CD4-positive, CD25-positive, alpha-beta regulatory T cell (primary cell): Measurements from ENCODE around the gene NFIB. TPM values are rescaled to one million over a fixed set of nuclear protein-coding genes. Genes with fewer than 3 reads are reported as not detected.
A peak's percentile ranks its signal among the peaks of the same experiment; 100 is the strongest.

Experiments
- ATAC-seq, 2 donors: fragments of 150-1000 bp; cut with Tn5 transposase; one replicate each; pipeline ENCODE4 v1.10.0; 2021; ENCODE audit warnings: low read depth in 2 of 2, moderate number of reproducible peaks in 2 of 2, moderate library complexity in 1 of 2
- DNase-seq, 3 donors: peaks; one replicate each; pipeline versions ENCODE4 v3.0.0 to v3.0.0-alpha.2; 2012 to 2022; ENCODE audit warnings: mixed read lengths in 1 of 3
- H3K27ac ChIP-seq: one replicate; pipeline ENCODE4 v1.7.0; 2013; ENCODE audit warnings: mild to moderate bottlenecking, low read length; ENCODE audit not compliant: insufficient read depth, poor library complexity, severe bottlenecking
- H3K27me3 ChIP-seq: one replicate; pipeline ENCODE4 v1.7.0; 2013; ENCODE audit warnings: low read length; ENCODE audit not compliant: control insufficient read depth, insufficient read depth
- H3K36me3 ChIP-seq: one replicate; pipeline ENCODE4 v1.7.0; 2013; ENCODE audit warnings: mild to moderate bottlenecking, low read length, moderate library complexity; ENCODE audit not compliant: control insufficient read depth, insufficient read depth
- H3K4me1 ChIP-seq: 2 replicates; pipeline ENCODE4 v1.7.0; 2013; ENCODE audit warnings: mild to moderate bottlenecking, low read length; ENCODE audit not compliant: insufficient read depth, control insufficient read depth, poor library complexity, severe bottlenecking
- H3K4me3 ChIP-seq: one replicate; pipeline ENCODE4 v1.7.0; 2013; ENCODE audit warnings: low read depth, mild to moderate bottlenecking, low read length, moderate library complexity
- H3K9me3 ChIP-seq, 2 experiments: 1 replicate in 1 of 2; 2 replicates in 1 of 2; pipeline ENCODE4 v1.7.0; 2013; ENCODE audit warnings: low read length in 2 of 2, mild to moderate bottlenecking in 1 of 2, moderate library complexity in 1 of 2; ENCODE audit not compliant: control insufficient read depth in 2 of 2
- H3K27ac Mint-ChIP-seq, 3 donors: one replicate each; pipeline ENCODE4 v1.8.0; 2020 to 2022; ENCODE audit warnings: mild to moderate bottlenecking in 3 of 3, mixed read lengths in 3 of 3, moderate library complexity in 2 of 3
- H3K27me3 Mint-ChIP-seq: one replicate; pipeline ENCODE4 v1.8.0; 2022; ENCODE audit warnings: mild to moderate bottlenecking, mixed read lengths
- H3K36me3 Mint-ChIP-seq: one replicate; pipeline ENCODE4 v1.8.0; 2020; ENCODE audit warnings: mixed read lengths
- H3K4me1 Mint-ChIP-seq, 4 donors: one replicate each; pipeline ENCODE4 v1.8.0; 2020 to 2022; ENCODE audit warnings: mixed read lengths in 4 of 4, mild to moderate bottlenecking in 1 of 4
- H3K4me3 Mint-ChIP-seq, 4 donors: one replicate each; pipeline ENCODE4 v1.8.0; 2020 to 2022; ENCODE audit warnings: mild to moderate bottlenecking in 4 of 4, mixed read lengths in 4 of 4, moderate library complexity in 3 of 4
- H3K9me3 Mint-ChIP-seq, 7 donors: one replicate each; pipeline ENCODE4 v1.8.0; 2020 to 2022; ENCODE audit warnings: mixed read lengths in 7 of 7, mild to moderate bottlenecking in 3 of 7, moderate library complexity in 2 of 7
- polyA plus RNA-seq, 4 donors: library from polyadenylated mRNA; unstranded; fragments of 300-500 nt; fragmentation: Illumina TruSeq; gene quantifications; one replicate each; pipeline ENCODE4 v1.2.3, GENCODE V29; 2021
- total RNA-seq: library from RNA; stranded (reverse); gene quantifications from one replicate; pipeline ENCODE4 v1.2.3, GENCODE V29; 2022

Gene NFIB
- total and polyA plus RNA-seq, 5 donors from 2014 or later = 0.20 TPM; not detected in 4

DNA sequence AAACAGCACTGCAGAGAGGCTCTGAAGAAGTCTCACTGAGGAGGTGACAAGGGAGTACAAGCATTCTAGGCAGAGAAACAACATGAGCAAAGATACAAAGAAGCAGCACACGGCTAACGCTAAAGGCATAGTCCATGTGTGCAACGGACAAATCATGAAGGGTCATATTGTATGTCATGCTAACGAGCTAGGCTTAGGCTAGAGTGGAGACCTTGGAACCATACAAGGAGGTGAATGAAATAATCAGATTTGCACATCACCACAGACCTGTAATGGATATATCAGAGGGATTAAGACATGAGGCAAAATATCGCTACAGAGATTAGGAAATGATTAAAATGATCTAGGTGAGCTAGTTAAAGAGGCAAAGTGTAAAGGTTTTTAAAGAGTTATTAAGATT, 145.6 kb downstream of the NFIB start:
- Mint-ChIP-seq H3K9me3 (peaks cover 0 to 5% (median 2%) of the 10 kb centered on the region in 7 donors), H3K27ac (no peak overlapping the region), H3K4me3 (no peak overlapping the region), H3K4me1 (no peaks in the 10 kb centered on the region), H3K27me3 (no peaks in the 10 kb centered on the region), H3K36me3 (no peaks in the 10 kb centered on the region)
- no peak for ATAC-seq
- no peaks in the 10 kb centered on the region for H3K9me3 ChIP-seq
- H3K36me3 ChIP-seq = no peaks in the 10 kb centered on the region
- DNase-seq = no peak
- no peaks in the 10 kb centered on the region for H3K4me1 ChIP-seq
- no peak overlapping the region for H3K4me3 ChIP-seq
- H3K27me3 ChIP-seq = no peaks in the 10 kb centered on the region
- H3K27ac ChIP-seq = no peak overlapping the region

GRCh38 chr9:14165376-14166035, 148.4 kb downstream of the NFIB start:
- H3K27ac ChIP-seq = no peak overlapping the region
- Mint-ChIP-seq H3K4me3 (no peak overlapping the region), H3K36me3 (no peaks in the 10 kb centered on the region), H3K27ac (peak overlapping the region in 1 of 3 donors; percentile 83), H3K4me1 (no peaks in the 10 kb centered on the region), H3K9me3 (peaks cover 0 to 2% (median 0%) of the 10 kb centered on the region in 7 donors), H3K27me3 (no peaks in the 10 kb centered on the region)
- H3K36me3 ChIP-seq = no peaks in the 10 kb centered on the region
- no peak for ATAC-seq
- H3K4me3 ChIP-seq = no peak overlapping the region
- no peaks in the 10 kb centered on the region for H3K9me3 ChIP-seq
- DNase-seq = no peak
- H3K27me3 ChIP-seq = no peaks in the 10 kb centered on the region
- H3K4me1 ChIP-seq = no peaks in the 10 kb centered on the region

- Histone ChIP-seq H3K4me3 (no peak overlapping the region), H3K27ac (no peak overlapping the region), H3K4me1 (no peaks in the 10 kb centered on the region), H3K27me3 (no peaks in the 10 kb centered on the region), H3K9me3 (no peaks in the 10 kb centered on the region), H3K36me3 (no peaks in the 10 kb centered on the region)
- DNase-seq = no peak
- peaks cover 0 to 2% (median 0%) of the 10 kb centered on the region in 7 donors for H3K9me3 Mint-ChIP-seq
- no peak for ATAC-seq
- no peaks in the 10 kb centered on the region for H3K4me1 Mint-ChIP-seq
- H3K27me3 Mint-ChIP-seq = no peaks in the 10 kb centered on the region
- H3K36me3 Mint-ChIP-seq = no peaks in the 10 kb centered on the region
- H3K4me3 Mint-ChIP-seq = no peak overlapping the region
- no peak overlapping the region for H3K27ac Mint-ChIP-seq
These were observed 149.0 kb downstream of the NFIB start for GRCh38 chr9:14164908-14165307.

DNA sequence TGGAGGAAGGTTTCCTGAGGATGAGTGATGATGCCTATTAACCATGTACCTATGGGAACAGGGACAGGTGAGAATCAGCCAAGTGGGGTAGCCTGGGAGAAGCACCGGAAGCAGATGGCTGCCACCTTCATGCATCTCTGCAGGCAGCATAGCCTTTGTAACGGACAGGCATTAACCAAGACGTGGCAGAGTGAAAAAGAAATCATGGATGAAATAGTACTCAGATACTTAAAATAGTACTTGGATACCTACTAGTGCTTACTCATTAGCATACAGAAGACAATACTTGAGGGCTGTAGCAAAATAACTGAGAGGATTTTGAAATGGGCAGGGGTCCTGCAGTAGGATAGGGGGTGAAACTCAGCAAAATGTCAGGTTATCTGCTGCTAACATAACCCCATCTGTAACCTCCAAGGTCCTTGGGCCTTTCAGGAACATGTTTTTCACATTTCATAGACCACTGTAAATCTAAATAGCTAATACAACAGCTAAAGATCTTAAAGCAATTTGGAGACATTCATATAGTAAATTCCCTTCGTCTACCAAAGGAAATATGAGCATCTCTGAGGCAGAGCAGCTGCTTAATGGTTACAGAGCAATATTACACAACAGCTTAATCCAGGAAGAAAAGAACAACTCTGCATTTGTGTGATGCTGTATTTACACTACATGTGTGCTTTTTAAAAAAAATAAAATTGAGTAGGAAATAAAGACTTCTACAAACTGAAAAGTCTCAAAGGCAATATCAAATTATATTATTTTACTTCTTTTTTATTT, 154.3 kb downstream of the NFIB start:
- Histone ChIP-seq H3K36me3 (no peaks in the 10 kb centered on the region), H3K27me3 (no peaks in the 10 kb centered on the region), H3K4me3 (no peak overlapping the region), H3K9me3 (no peaks in the 10 kb centered on the region), H3K4me1 (no peaks in the 10 kb centered on the region), H3K27ac (no peak overlapping the region)
- ATAC-seq = no peak
- H3K9me3 Mint-ChIP-seq = peaks cover 0 to 4% (median 0%) of the 10 kb centered on the region in 7 donors
- H3K27me3 Mint-ChIP-seq = no peaks in the 10 kb centered on the region
- DNase-seq = no peak
- H3K36me3 Mint-ChIP-seq = no peaks in the 10 kb centered on the region
- H3K4me1 Mint-ChIP-seq = peaks cover 0 to 4% (median 1%) of the 10 kb centered on the region in 4 donors
- no peak overlapping the region for H3K4me3 Mint-ChIP-seq
- H3K27ac Mint-ChIP-seq = no peak overlapping the region

DNA sequence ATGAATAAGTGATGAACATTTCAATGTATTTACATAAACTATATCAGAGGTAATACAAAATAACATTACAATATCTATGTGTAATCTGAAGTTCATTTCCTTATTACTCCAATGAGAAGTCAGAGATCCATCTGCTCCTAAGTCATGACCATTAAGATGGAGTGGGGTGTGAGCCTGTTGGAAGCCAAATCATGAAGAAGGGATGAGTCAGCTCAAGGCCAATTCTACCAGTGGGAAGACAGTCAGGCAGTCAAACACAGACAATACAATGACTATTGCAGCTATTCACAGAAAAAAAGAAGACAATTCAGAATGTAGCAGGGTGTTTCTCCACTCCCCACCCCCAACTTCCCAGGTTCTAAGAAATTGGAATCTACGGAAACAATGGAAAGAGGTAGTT, 155.0 kb downstream of the NFIB start:
- Histone ChIP-seq H3K4me3 (no peak overlapping the region), H3K36me3 (no peaks in the 10 kb centered on the region), H3K9me3 (no peaks in the 10 kb centered on the region), H3K27ac (no peak overlapping the region), H3K27me3 (no peaks in the 10 kb centered on the region), H3K4me1 (no peaks in the 10 kb centered on the region)
- peaks cover 0 to 4% (median 1%) of the 10 kb centered on the region in 4 donors for H3K4me1 Mint-ChIP-seq
- no peak overlapping the region for H3K27ac Mint-ChIP-seq
- H3K9me3 Mint-ChIP-seq = peaks cover 0 to 4% (median 0%) of the 10 kb centered on the region in 7 donors
- H3K36me3 Mint-ChIP-seq = no peaks in the 10 kb centered on the region
- no peaks in the 10 kb centered on the region for H3K27me3 Mint-ChIP-seq
- H3K4me3 Mint-ChIP-seq = no peak overlapping the region
- DNase-seq (no peak), ATAC-seq (no peak)

GRCh38 chr9:14158136-14158813, 155.7 kb downstream of the NFIB start:
- no peak overlapping the region for H3K27ac Mint-ChIP-seq
- no peaks in the 10 kb centered on the region for H3K36me3 Mint-ChIP-seq
- no peak overlapping the region for H3K4me3 ChIP-seq
- H3K27me3 ChIP-seq = no peaks in the 10 kb centered on the region
- H3K9me3 ChIP-seq = no peaks in the 10 kb centered on the region
- H3K4me1 Mint-ChIP-seq = peaks cover 0 to 4% (median 1%) of the 10 kb centered on the region in 4 donors
- ATAC-seq = no peak
- no peaks in the 10 kb centered on the region for H3K27me3 Mint-ChIP-seq
- no peak for DNase-seq
- no peak overlapping the region for H3K27ac ChIP-seq
- H3K4me3 Mint-ChIP-seq = no peak overlapping the region
- peaks cover 0 to 4% (median 0%) of the 10 kb centered on the region in 7 donors for H3K9me3 Mint-ChIP-seq
- no peaks in the 10 kb centered on the region for H3K4me1 ChIP-seq
- H3K36me3 ChIP-seq = no peaks in the 10 kb centered on the region

DNA sequence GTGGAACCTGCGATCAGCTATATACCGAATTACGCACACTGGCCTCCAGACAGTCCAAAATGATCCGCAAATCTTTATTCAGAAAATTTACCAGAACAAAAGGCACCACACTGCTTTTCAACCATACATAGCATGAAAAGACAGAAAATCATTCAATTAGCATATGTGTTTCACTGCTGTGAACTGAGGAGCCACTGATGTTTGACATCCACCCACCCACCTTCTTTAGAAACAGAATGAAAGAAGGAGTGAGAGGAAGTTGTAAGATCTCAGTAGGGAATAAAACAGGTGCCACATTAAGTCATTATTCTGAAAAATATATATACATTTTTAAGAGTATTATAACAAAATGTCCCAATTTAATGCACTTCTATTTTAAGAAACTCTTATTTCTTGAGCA, 156.8 kb downstream of the NFIB start:
- Mint-ChIP-seq H3K4me1 (peaks cover 0 to 4% (median 1%) of the 10 kb centered on the region in 4 donors), H3K4me3 (no peak overlapping the region)

More for the DNA sequence above, 156.8 kb downstream of the NFIB start:
- Histone ChIP-seq H3K36me3 (no peaks in the 10 kb centered on the region), H3K4me3 (no peak overlapping the region), H3K27ac (no peak overlapping the region), H3K27me3 (no peaks in the 10 kb centered on the region), H3K9me3 (no peaks in the 10 kb centered on the region), H3K4me1 (no peaks in the 10 kb centered on the region)
- Mint-ChIP-seq H3K36me3 (no peaks in the 10 kb centered on the region), H3K27ac (no peak overlapping the region), H3K9me3 (peaks cover 0 to 4% (median 0%) of the 10 kb centered on the region in 7 donors), H3K27me3 (no peaks in the 10 kb centered on the region)
- no peak for ATAC-seq
- no peak for DNase-seq
